Ascending aorta (tissue), 2 donors: Measurements from ENCODE around the gene DTNB. TPM values are rescaled to one million over a fixed set of nuclear protein-coding genes. Genes with fewer than 3 reads are reported as not detected.

Experiments used
- DNase-seq, 2 donors: peaks; one replicate each; pipeline ENCODE4 v3.0.0-alpha.2; 2019; ENCODE audit warnings: low spot score in 2 of 2
- H3K27ac ChIP-seq, 2 donors: fragments of 200-600 bp; sonication (generic); one replicate each; pipeline ENCODE4 v1.5.1; 2016 to 2017; ENCODE audit warnings: mild to moderate bottlenecking in 1 of 2
- H3K27me3 ChIP-seq: fragments of 200-600 bp; sonication (generic); one replicate; pipeline ENCODE4 v1.5.1; 2017
- H3K36me3 ChIP-seq, 2 donors: fragments of 200-600 bp; sonication (generic); one replicate each; pipeline ENCODE4 v1.5.1; 2016
- H3K4me1 ChIP-seq, 2 donors: fragments of 200-600 bp; sonication (generic); one replicate each; pipeline ENCODE4 v1.5.1; 2016 to 2017; ENCODE audit warnings: mild to moderate bottlenecking in 1 of 2
- H3K4me3 ChIP-seq, 2 donors: fragments of 200-600 bp; sonication (generic); one replicate each; pipeline ENCODE4 v1.5.1; 2016 to 2017; ENCODE audit warnings: mild to moderate bottlenecking in 1 of 2
- H3K9me3 ChIP-seq, 2 donors: fragments of 200-600 bp; sonication (generic); one replicate each; pipeline ENCODE4 v1.5.1; 2016
- intact Hi-C: fragments of 100-400 bp; cut with DNase I; formaldehyde crosslinking; loops from one replicate; pipeline ENCODE4 v1.15.1; 2023
- total RNA-seq: library from RNA; depleted of rRNA; stranded (reverse); fragments of >200 nt; gene quantifications from one replicate; pipeline ENCODE4 v1.1.0, GENCODE V29; 2016
- TF ChIP-seq, protein P1 (sequence below), 3 experiments: fragments of 200-600 bp in 2 of 3; fragments of 450-650 bp in 1 of 3; sonication (generic) in 2 of 3; IDR thresholded peaks; one replicate each; pipeline ENCODE4 v1.5.1; 2016 to 2019; ENCODE audit warnings: antibody characterized with exemption in 3 of 3, mild to moderate bottlenecking in 1 of 3, moderate library complexity in 1 of 3

Gene DTNB
- total RNA-seq, 1 donor from 2014 or later = 22.7 TPM

DNA sequence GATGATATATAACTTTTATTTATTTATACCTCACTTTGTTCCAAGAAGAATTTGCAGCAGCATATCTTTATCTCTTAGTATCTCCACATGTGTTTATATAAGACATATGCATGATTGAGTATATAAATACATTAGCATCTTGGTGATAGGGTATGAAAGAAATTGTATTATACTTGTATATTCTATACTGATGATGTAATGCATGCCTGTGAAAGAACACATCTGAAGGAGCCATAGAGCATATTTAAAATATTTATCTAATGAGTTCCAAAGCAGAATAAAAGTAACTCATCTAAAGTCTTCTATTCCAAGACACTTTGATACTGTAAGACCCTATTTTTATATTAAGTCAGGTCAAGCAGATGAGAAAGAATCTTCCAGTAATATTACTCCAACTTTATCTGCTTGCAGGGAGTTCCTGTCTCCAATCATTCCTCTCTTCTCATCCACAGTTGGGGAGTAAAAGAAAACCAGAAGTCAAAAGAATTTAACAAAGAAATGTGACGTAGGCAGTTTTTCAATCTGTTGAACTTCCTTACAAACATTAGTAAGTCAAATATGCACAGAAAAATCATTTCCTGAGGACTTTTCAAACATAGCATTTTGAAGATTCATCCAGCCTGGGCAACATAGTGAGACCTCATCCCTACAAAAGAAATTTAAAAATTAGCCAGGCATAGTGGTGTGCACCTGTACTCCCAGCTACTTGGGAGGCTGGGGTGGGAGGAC is 76.7 kb downstream of the DTNB start:
- DNase-seq = no peak
- intact Hi-C loops = no loop called here
- Histone ChIP-seq H3K4me1 (no peaks in the 10 kb centered on the region), H3K27ac (no peak overlapping the region), H3K36me3 (no peaks in the 10 kb centered on the region), H3K27me3 (no peaks in the 10 kb centered on the region), H3K4me3 (no peak overlapping the region), H3K9me3 (no peaks in the 10 kb centered on the region)
- TF ChIP-seq, protein P1, sequence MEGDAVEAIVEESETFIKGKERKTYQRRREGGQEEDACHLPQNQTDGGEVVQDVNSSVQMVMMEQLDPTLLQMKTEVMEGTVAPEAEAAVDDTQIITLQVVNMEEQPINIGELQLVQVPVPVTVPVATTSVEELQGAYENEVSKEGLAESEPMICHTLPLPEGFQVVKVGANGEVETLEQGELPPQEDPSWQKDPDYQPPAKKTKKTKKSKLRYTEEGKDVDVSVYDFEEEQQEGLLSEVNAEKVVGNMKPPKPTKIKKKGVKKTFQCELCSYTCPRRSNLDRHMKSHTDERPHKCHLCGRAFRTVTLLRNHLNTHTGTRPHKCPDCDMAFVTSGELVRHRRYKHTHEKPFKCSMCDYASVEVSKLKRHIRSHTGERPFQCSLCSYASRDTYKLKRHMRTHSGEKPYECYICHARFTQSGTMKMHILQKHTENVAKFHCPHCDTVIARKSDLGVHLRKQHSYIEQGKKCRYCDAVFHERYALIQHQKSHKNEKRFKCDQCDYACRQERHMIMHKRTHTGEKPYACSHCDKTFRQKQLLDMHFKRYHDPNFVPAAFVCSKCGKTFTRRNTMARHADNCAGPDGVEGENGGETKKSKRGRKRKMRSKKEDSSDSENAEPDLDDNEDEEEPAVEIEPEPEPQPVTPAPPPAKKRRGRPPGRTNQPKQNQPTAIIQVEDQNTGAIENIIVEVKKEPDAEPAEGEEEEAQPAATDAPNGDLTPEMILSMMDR (IDR thresholded peaks at IDR 0.05) = no peak

DNA sequence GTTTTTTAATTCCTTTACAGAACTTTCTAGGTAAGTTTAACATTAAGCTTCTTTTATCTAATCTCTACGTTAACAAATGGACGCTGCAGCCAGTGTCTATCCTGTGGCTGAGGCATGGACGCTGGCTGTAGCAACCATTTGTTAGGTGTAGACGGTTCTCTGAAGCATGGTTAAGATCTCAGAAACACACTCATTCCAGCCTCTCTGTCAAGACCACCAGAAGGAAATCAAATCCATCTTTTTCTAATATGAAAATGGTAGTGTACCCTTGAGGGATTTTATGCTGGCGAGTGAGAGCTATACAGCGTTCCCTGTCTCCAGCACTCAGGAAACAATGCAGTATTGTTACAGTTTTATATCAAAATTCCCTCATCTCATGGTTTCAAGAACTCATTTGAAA is 78.0 kb downstream of the DTNB start:
- Histone ChIP-seq H3K27me3 (no peaks in the 10 kb centered on the region), H3K36me3 (no peaks in the 10 kb centered on the region), H3K27ac (no peak overlapping the region), H3K4me3 (no peak overlapping the region), H3K9me3 (no peaks in the 10 kb centered on the region), H3K4me1 (no peaks in the 10 kb centered on the region)
- DNase-seq = no peak
- TF ChIP-seq, protein P1 (IDR thresholded peaks at IDR 0.05) = no peak
- intact Hi-C loops = no loop called here

DNA sequence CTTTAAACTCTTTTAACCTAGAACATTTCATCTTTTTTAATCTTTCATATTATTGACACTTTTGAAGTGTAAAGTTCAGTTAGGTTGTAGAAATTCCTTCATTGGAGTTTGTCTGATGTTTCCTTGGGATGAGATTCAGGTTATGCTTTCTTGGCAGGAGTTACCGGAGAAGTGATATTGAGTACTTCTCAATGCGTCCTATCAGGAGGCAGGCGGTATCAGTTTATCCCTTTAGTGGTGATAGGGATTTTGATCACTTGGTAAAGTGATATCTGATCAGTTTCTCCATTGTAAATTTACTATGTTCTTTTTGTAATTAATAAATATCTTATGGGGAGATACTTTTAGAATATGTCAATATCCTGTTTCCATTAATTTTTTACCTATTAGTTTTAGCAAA is 78.4 kb downstream of the DTNB start:
- H3K36me3 ChIP-seq = no peaks in the 10 kb centered on the region
- no peaks in the 10 kb centered on the region for H3K27me3 ChIP-seq
- no peak for DNase-seq
- TF ChIP-seq, protein P1 (IDR thresholded peaks at IDR 0.05) = no peak
- intact Hi-C loops = no loop called here
- no peaks in the 10 kb centered on the region for H3K9me3 ChIP-seq
- H3K27ac ChIP-seq = no peak overlapping the region
- H3K4me3 ChIP-seq = no peak overlapping the region
- H3K4me1 ChIP-seq = no peaks in the 10 kb centered on the region

GRCh38 chr2:25592766-25593292 is 80.5 kb downstream of the DTNB start:
- DNase-seq = no peak
- no peaks in the 10 kb centered on the region for H3K27me3 ChIP-seq
- no peaks in the 10 kb centered on the region for H3K4me1 ChIP-seq
- no peak overlapping the region for H3K27ac ChIP-seq
- no peaks in the 10 kb centered on the region for H3K9me3 ChIP-seq
- H3K36me3 ChIP-seq = no peaks in the 10 kb centered on the region
- H3K4me3 ChIP-seq = no peak overlapping the region
- intact Hi-C loops = no loop called here
- TF ChIP-seq, protein P1 (IDR thresholded peaks at IDR 0.05) = no peak

- H3K27ac ChIP-seq = no peak overlapping the region
- no peaks in the 10 kb centered on the region for H3K9me3 ChIP-seq
- no peaks in the 10 kb centered on the region for H3K27me3 ChIP-seq
- no peaks in the 10 kb centered on the region for H3K36me3 ChIP-seq
- intact Hi-C loops = no loop called here
- no peaks in the 10 kb centered on the region for H3K4me1 ChIP-seq
- TF ChIP-seq, protein P1 (IDR thresholded peaks at IDR 0.05) = no peak
- no peak overlapping the region for H3K4me3 ChIP-seq
- DNase-seq = no peak
Observed at GRCh38 chr2:25590921-25591505, 82.4 kb downstream of the DTNB start.
